GM10847 (cell line): ENCODE results near the gene DPEP3.

Source experiments
- POLR2A ChIP-seq: IDR thresholded peaks from 2 replicates; pipeline ENCODE4 v1.6.1; 2011; ENCODE audit not compliant: insufficient read length; ENCODE audit errors: extremely low read depth

Gene DPEP3

DNA sequence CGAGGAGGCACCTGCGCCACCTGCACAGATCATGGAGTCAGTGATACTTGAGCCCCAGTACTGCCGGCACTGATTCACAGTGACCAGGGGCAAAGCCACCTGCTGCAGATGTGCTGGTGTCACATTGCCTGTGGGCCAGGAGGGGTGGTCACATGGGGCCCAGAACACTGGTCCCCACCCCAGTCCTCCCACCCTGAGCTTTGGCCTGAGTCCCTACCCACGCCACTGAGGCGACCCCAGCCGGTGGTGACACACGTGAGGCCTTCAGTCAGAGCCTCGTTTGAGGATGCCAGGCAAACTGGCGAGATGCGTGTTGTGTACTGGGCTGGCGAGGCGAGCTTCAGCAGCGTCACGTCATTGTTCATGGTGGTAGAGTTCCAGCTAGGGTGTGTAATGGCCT, 50.1 kb downstream of the DPEP3 start:
- TF ChIP-seq POLR2A = no peak

DNA sequence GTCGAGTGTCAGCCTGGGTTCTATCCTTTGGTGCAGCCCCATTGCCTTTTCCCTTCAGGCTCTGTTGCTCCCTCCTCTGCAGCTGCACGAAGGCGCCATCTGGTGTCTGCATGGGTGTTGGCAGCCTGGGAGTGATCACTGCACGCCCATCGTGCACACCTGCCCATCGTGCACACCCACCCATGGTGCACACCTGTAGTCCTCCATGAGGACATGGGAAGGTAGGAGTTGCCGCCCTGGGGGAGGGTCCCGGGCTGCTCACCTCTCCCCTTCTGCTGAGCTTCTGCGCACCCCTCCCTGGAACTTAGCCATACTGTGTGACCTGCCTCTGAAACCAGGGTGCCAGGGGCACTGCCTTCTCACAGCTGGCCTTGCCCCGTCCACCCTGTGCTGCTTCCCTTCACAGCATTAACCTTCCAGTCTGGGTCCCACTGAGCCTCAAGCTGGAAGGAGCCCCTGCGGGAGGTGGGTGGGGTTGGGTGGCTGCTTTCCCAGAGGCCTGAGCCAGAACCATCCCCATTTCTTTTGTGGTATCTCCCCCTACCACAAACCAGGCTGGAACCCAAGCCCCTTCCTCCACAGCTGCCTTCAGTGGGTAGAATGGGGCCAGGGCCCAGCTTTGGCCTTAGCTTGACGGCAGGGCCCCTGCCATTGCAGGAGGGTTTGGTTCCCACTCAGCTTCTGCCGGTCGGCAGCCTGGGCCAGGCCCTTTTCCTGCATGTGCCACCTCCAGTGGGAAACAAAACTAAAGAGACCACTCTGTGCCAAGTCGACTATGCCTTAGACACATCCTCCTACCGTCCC, 51.5 kb downstream of the DPEP3 start:
- TF ChIP-seq POLR2A = no peak

DNA sequence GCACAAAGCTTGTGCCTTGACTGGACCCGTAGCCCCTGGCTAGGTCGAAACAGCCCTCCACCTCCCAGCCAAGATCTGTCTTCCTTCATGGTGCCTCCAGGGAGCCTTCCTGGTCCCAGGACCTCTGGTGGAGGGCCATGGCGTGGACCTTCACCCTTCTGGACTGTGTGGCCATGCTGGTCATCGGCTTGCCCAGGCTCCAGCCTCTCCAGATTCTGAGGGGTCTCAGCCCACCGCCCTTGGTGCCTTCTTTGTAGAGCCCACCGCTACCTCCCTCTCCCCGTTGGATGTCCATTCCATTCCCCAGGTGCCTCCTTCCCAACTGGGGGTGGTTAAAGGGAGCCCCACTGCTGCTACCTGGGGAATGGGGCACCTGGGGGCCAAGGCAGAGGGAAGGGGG, 52.2 kb downstream of the DPEP3 start:
- no peak for TF ChIP-seq POLR2A

DNA sequence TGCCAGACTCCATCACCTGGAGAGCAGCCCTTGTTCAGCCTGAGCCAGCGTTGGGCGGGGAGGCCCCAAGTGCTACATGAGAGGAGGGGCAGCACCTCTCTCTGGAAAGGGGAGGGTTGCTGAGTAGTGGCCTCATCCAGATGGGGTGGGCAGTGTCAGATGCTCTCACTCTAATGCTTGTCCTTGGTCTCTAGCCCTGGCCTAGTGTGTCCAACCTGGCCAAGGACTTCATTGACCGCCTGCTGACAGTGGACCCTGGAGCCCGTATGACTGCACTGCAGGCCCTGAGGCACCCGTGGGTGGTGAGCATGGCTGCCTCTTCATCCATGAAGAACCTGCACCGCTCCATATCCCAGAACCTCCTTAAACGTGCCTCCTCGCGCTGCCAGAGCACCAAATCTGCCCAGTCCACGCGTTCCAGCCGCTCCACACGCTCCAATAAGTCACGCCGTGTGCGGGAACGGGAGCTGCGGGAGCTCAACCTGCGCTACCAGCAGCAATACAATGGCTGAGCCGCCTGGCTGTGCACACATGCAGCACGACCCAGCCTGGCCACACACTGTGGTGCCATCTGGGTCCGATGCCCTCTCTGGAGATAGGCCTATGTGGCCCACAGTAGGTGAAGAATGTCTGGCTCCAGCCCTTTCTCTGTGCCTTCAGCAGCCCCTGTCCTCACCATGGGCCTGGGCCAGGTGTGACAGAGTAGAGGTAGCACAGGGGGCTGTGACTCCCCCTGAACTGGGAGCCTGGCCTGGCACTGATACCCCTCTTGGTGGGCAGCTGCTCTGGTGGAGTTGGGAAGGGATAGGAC, 53.0 kb downstream of the DPEP3 start:
- TF ChIP-seq POLR2A = no peak

DNA sequence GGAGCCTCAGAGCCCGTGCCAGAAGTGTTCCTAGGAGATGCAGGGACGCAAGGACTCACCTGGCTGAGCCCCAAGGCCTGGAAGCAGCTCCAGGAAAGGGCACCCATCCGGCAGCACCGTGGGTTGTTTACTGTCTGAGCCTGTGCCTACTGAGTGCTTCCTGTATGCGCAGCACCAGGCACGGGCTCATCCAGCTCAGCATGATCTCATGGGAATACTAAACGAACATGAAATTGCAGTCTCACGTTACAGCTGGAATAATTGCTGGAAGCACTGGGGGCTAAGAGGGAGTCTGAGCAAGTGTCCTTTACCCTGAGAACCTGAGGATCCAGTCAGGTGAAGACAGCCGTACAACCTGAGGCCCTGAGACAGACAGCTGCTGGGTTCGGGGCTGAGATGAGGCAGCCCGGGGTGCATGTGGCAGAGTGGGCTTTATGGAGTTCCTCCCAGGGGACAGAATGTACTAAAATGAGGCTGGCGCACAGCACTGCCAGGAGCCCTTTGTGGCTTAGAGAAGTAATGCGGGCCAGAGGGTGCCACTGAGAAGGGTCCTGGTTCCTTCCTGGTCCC, 54.0 kb downstream of the DPEP3 start:
- no peak for TF ChIP-seq POLR2A
